Stimulated activated CD4-positive, alpha-beta T cell treated with anti-CD3 and anti-CD28 coated beads, Interleukin-15, amount 100 ng/mL, for 48 hours (primary cell): ENCODE measurements around the gene ZCCHC17.

Source experiments
- DNase-seq, 2 donors: peaks; one replicate each; pipeline ENCODE4 v3.0.0-alpha.2; 2020; ENCODE audit warnings: low read depth in 2 of 2

Gene ZCCHC17

DNA sequence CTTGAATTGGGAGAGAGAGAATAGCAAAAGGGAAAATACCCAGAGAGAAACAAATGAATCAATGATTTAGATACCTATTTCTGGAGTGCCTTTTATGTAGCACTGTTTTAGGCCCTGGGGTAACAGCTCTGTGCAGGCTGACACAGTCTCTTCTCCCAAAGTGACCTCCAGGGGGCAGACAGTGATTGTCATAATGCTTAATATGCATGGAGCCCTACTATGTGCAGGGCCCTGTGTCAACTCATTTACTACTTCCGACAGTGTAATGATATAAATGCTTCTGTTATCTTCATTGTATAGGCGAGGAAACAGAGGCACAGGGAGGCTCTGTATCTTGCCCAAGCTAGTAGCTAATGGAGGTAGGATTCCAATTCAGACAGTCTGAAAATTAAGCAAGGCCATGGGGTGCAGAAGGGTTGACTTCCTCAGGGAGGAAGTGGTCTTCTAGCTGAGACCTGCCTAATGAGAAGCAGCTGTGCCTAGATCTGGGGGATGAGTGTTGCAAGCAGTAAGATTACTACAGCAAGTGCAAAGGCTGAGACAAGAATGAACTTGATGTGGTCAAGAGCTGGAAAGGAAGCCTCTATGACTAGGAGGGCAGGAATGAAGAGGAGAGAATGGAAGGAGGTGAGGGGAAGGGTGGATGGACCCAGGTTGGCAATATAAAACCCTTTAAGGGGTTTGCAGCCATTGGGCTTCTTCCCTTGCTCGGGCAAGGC is 100.0 kb downstream of the ZCCHC17 start:
- DNase-seq, result no peak

DNA sequence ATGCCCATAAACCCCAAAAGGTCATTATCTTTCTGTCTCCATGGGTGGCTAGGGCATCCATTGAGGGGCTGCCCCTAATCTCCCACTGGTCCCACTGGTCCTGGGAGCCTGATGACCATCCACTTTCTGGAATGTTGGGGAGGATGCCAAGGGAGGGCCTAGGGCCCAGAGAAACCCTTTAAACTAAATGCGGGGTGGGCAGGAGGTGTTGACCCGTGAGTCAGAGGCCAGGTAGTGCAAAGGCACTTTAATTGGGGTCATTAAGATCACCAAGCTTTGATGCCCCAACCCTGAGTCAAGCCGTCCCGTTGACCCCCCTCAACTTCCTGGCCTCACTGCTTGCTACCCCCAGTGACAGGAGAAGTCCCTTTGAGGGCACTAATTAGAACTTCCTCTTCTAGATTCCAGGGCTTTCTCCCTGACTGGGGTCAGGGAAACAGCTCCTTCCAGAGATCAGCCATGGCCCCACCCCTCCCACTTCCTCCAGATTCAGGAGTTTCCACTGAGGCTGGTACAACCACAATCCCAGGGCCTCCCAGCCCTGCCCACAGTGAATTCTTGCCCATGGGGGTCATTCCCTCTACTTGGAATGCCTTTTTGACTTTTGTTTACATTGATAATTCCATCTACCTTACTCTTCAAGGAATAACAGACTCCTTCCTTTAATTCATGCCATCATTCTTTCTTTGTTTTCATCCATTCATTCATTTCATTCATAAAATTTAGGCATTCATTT is 100.7 kb downstream of the ZCCHC17 start:
- DNase-seq, result no peak

DNA sequence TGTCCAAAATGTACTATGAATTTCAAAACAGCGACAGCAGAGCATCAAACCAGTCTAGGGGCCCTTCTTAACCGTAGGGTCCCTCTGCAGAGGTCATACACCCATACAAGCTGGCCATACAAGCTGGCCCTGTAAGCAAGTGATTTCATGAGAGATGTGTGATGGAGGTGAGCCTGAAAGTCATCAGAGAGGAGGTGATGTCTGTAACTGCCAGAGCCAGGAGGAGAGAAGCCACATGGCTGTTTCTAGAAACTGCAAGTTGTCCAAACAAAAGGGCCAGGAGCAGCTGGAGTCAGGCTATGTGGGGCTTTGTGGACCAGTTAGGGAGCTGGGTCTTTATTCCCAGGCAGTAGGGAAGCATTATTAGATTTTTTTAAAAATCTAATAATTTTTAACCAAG is 101.4 kb downstream of the ZCCHC17 start:
- DNase-seq, result no peak

DNA sequence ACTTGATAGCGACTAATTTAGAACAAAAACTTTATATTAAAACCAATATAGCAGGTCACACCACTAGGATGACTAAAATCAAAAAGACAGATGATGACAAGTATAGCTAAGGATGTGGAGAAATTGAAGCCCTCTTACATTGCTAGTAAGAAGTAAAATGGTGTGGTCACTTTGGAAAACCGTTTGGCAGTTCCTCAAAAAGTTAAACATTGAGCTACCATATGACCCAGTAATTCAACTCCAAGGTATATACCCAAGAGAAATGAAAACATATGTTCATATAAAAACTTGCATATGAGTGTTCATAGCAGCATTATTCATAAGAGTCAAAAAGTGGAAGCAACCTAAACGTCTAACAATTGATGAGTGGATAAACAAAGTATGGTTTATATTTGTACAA is 103.1 kb downstream of the ZCCHC17 start:
- no peak for DNase-seq

DNA sequence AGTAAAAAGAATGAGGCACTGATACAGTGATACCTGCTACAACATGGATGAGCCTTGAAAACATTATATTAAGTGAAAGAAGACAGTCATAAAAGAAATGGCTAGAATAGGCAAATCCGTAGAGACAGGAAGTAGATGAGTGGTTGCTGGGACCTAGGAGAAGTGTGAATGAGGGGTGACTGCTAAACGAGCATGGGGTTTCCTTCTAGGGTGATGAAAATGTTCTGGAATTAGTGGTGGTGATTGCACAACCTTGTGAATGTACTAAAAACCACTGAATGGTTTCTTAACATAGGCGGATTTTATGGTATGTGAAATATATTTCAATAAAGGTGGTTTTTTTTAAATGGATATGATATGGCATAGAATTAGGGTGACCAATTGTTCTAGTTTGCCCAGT is 103.6 kb downstream of the ZCCHC17 start:
- DNase-seq, result no peak

DNA sequence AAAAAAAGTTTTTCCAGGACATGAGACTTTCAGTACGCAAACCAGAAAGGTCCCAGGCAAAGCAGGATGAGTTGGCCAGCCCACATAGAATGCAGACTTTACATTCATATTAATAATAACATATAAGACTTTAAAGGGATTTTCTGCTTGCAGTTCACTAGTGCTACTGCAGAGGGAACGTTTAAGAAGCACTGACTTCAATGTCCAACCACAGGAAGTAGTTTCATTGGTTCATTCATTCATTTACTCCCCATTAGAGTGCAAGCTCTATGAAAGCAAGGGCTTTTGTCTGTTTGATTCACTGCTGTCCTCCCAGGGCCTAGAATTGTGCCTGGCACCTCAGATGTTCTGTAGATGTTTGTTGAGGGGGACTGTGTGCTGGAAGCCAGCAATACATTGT is 104.4 kb downstream of the ZCCHC17 start:
- no peak for DNase-seq

DNA sequence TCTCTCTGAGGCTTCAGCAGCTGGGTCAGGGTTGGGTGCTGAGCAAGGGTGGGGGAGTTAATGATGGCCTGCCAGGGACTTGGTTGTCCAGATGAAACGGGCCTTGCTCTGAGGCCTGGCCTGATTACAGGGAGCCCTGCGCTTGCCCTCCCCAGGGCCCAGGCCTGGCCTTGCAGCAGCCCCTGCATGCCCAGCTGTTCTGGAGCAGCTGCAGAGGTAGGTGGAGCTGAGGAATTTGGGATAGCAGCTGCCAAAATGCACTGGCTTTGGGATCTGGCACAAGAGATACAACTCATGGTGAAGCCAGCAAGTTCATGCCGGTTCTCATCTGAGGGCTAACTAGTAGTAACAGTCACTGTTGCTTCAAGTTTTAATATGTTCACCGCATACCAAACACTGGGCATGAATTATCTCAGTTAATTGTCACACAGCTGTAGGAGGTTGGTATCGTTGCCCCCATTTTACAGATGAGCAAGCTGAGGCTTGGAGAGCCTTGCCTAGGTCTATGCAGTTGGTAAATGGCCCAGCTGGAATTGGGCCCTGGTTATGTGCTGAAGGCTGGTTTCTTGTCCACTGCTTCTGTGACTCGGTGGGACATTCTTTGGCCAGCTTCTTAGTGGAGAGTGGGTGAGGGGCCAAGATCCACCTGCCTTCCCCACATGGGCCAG is 108.9 kb downstream of the ZCCHC17 start:
- no peak for DNase-seq

DNA sequence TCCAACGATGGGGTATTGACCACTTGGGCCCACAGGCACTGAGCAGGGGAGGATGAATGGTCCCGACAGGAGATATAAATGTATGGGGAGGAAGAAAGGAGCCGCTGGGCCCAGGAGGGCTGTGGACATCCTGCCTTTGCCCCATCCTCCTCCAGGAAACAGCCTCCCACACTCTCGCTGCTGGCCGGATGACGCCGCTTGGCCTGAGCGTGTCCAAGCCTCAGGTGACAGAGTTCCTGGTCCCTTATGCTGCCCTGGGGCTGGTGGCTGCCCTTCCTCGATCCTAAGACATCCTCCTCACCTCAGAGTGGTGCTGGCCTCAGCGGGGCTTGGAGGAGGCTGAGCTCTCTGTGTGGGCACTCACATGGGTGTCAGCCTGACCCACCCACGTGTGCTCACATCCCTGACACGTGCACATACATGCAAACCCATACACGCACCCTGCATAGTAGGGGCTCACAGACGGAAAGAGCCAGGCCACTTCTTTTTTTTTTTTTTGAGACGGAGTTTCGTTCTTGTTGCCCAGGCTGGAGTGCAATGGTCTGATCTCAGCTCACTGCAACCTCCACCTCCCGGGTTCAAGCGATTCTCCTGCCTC is 110.3 kb downstream of the ZCCHC17 start:
- no peak for DNase-seq

DNA sequence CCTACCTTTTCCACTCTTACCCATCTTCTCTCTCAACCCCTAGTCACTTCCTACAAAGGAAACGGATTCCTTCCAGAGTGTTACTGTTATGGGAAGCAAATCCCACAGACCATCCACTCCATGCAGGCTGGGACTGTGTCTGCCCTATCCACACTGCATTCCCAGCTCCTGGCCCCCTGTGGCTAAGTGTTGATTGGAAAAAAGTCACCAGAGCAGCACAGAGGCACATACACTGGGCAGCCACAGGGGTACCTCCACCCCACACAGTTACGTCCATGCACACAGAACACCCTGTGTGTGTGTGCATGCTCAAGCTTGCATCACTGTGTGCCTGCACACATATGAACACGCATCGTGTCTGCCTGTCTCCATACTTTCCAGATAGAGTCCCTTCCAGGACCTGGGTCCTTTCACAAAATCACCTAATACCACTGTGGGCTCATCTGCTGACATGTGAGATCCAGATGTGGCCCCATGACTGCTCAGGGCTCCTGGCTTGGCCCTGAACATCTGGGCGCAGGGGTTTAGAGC is 112.0 kb downstream of the ZCCHC17 start:
- no peak for DNase-seq

DNA sequence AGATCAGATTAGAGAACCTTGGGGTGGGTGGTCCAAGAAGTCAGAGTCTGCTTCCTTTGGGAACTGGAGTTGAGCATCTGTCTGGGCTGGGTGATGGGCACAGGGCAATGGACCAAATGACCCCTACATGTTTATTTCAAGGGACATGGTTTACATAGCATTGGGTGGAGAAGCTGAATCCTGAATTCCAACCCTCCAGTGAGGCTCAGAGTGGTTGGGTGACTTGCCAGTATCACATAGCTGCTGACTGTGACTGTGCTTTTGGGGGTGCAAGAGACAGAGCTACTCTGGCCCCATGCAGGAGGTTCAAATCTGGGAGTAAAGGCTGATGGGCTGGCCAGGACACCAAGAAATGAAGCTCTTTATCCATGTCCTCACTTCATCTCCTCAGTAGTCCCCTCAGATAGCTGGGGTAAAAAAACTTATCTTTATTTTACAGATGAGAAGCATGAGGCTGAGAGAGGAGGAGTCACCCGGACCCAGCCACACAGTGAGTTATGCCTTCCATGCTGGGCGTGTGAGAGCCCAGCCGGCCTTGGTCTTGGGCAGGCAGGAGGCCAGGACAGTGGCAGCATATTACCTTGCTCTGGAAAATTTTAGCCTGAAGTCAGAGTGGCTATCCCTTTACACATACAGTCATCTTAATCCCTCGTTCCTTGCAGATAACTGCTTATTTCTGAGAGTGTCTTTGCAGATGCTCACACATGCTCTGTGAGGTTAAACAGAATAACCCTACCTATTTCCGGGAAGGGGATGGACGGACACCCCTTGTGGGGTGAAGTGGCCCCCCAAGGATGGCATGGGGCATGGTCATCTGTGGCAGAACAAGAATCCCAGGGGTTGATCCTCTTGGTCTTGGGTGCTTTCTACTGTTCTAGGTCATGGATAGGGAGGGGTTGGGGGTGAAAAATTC is 113.4 kb downstream of the ZCCHC17 start:
- no peak for DNase-seq

DNA sequence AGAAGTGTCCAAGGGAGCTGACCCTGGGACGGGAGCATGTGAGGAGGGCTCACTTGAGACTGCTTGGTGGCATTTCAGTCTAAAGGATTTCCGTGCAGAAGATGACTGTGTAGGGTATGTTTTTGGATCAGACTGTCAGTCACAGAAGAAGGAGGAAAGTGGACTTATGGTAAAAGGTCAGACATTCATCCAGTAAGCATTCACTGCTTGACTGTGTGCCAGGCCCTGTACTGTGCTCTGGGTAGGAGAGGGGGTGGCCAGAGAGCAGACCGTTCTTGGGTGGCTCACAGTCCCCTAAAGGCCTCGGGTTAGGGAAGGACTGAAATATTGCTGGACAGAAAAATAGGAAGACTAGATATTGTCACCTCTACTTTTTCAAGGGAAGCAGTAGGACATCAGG is 114.0 kb downstream of the ZCCHC17 start:
- DNase-seq, result no peak

DNA sequence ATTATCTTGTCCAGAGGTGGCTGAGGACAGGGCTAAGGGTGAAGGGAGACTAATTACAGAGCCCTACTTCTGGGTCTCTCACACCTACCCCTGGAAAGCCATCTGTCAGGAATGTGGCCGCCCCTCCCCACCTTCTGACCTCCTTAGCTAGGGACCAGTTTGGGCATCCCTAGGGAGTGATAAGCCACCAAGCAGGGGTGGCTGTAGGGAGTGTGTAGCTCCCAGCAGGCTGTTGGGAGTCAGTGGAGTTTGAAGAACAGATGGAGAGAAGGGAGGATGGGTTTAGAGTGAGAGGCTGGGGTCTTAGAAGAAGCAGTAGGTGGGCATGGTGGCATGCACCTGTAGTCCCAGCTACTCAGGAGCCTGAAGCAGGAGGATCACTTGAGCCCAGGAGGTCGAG is 115.4 kb downstream of the ZCCHC17 start:
- no peak for DNase-seq

DNA sequence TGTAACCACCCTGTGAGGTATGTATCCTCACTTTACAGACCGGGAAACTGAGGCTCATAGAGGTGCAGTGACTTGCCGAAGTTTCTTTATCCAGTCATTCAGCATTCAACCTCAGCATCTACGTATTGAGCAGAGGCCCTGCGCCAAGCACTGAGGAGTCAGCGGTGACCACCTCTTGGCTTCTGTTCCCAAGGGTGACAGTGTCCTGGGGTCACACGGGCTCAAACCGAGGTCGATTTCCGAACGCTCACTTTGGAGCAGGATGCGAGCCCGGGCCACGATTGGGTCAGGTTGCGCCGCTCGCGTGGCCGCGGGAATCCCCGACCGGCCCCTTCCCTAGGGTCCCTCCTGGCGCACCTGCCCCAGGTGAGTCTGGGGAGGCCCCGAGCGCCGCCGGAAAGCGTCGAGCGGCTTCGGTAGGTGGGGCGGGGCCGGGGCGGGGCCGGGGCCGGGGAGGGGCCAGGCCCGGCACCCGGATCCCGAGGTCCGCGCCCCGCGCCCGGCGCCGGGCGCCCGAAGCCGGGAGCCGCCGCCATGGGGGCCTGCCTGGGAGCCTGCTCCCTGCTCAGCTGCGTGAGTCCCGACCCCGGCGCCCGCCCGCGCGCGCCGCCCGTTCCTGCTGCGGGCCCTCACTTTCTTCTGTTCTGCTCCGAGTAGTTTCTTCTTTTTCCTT is 116.0 kb downstream of the ZCCHC17 start, which contains the start of gene SERINC2:
TSS of gene SERINC2 (plus strand) at position 482 of the 673 bp plus-strand sequence. CDS start at position 535, 53 bp downstream.
- DNase-seq, result no peak

DNA sequence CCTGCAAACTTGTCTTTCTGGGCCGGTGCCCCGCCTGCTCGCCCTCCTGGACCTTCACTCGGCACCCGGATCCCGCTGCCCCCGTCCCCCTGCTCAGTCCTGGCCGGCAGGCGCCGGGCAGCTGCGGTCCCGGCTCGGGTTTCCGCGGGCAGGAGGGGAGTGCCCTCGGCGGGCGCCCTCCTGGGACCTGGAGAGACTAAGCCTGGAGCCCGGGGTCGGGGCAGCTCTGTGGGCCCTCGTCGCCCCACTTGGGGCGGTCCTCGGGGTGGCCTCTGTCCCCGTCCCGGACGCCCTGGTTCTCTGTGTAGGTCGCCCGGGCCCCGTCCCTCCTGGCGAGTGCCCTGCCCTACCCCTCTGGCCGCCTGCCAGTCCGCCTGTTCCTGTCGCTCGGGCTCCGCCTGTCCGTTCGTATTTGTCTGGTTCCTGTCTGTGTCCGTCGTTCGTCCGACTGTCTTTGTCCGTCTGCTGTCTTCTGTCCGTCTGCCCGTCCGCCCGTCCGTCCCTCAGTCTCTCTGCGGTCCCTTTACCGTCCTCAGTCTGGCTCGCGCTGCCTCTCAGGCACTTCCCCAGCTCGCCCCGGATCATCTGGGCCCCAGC is 116.7 kb downstream of the ZCCHC17 start:
- DNase-seq, result no peak
